Left renal pelvis (tissue), 4 donors: ENCODE results near the gene PDILT. TPM values are rescaled to one million over a fixed set of nuclear protein-coding genes. Genes with fewer than 3 reads are reported as not detected.

Source experiments
- DNase-seq, 4 donors: peaks; one replicate each; pipeline ENCODE4 v3.0.0-alpha.2; 2013; ENCODE audit warnings: low read depth in 4 of 4, low spot score in 3 of 4
- polyA plus RNA-seq, 4 donors: library from polyadenylated mRNA; unstranded; fragments of 120-200 nt; gene quantifications; one replicate each; pipeline ENCODE4 v1.2.1, GENCODE V29; 2013; ENCODE audit not compliant: insufficient read length in 4 of 4

PDILT gene
- polyA plus RNA-seq, 4 donors, result 0.10 TPM; not detected in 3

DNA sequence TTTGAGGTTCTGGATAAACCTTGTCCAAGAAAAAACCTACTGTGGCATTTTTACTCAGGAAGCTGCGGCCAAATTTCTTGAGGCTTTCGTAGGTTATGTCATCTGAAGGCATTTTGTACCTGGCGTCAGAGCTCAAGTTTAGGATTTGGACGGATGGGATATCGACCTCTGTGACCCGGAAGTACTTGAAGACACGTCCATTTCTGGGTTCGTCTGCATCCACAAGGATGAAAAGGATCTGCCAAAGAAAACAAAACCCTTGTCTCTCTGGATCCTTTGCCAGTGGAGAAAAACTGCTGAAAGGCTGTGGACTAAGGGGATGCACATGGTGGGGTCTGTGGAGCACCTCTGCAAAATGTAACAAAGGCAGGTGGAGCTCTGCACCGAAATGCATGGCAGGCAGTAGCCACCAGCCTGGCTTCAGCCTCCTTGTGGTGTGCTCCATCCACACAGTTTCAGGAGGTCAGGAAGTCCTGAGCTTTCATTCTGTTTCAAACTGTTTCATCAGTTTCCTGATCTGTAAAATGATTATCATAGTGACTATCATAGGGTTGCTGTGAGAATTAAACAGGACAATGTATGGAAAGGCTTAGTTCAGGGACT is 35.0 kb downstream of the PDILT start:
- no peak for DNase-seq

DNA sequence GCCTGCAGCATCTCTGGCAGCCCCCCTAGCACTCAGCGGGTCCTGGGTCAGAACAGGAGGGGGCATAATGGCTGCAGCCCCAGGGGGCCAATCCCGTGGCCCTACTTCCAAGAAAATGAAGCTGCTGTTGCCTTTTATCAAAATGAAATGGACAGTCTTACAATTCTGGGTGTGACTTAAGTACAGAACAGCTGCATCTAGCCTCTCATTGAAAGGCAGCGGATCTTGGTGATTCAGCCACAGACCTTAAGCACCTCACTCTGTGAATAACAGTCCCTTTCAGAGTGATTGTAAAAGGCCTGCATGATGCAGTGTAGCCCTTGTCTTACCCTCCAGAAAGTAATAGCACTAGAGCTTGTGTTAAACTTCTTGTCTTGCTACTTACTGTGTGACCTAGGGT is 40.5 kb downstream of the PDILT start:
- no peak for DNase-seq

DNA sequence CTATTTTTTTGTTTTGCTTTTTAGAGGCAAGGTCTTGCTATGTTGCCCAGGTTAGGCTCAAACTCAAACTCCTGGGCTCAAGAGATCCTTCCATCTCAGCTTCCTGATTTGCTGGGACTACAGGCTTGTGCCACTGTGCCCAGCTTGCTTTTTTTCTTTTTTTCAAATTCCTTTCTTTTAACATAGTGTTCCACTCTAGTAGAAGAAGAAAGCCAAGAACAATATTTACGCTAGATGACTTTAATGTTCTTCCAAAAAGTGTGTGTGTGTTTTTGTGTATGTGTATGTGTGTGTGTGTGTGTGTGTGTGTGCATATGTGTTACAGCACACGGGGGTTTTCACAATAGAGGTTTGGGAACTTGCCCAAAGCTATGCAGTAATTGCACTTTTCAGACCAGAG is 41.3 kb downstream of the PDILT start:
- DNase-seq, result no peak

DNA sequence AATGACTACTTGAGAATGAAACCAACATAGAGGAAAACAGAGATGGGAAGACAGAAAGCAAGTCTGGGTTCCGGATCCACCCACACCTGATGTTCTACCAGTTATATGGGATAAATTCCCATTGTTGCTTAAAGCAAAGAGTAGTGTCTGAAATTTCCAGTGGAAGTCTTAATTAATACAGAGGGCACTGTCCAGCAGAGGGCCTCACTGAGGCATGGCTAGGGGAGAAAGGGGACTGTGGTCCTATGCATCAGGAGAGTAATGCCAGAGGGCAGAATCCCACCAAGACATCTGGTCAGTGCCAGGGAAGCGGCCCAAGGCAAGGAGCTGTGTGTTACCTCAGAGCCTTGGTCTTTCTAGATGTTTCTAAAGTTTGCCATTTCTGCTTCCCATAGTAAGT is 44.5 kb downstream of the PDILT start:
- no peak for DNase-seq

DNA sequence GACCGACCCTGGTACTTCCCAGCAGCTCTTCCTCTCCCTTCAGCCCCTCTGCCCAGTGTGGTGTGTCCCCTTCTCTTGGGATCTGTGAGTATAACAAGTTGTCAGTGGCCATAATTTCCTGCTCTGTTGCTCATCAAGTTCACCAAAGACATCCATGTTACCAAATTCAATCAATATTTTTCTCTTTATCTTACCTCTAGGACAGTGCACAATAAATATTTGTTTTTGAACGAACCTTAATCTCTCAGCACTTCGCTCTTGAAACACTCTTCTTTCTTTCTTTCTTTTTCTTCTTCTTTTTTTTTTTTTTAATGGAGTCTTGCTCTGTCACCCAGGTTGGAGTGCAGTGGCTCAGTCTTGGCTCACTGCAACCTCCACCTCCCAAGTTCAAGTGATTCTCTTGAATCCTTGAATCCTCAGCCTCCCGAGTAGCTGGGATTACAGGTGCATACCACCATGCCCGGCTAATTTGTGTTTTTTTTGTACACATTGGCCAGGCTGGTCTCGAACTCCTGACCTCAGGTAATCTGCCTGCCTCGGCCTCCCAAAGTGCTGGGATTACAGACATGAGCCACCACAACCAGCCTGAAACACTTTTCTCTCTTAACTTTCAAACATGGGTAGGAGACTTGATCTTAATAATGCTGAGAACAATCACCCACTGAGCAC is 49.3 kb downstream of the PDILT start:
- DNase-seq, result no peak

- DNase-seq, result no peak
Observed at GRCh38 chr16:20353379-20353778, 51.2 kb downstream of the PDILT start.

DNA sequence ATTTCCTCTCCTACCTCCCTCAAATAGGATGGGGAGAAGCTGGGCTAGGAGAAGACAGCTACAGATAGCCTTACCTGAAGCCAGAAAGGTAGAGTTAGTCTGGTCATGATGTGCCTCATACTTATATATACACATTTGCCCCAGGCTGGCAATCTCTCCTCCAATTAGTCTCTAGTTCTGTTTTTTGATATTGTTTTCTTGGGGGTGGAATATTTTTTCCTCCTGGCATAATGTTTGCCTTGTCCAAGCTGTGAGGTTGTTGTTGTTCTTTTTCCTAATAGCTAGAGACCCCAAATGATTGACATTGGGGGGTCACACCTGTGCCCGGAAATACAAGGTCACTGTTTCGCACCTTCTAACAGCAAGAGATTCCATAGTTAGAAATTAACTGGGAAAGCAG is 51.9 kb downstream of the PDILT start, which contains the start of gene UMOD:
UMOD (minus strand) TSS at position 101 of the 400 bp plus-strand sequence. CDS start 1,978 bp downstream, outside the sequence.
- DNase-seq, result no peak

DNA sequence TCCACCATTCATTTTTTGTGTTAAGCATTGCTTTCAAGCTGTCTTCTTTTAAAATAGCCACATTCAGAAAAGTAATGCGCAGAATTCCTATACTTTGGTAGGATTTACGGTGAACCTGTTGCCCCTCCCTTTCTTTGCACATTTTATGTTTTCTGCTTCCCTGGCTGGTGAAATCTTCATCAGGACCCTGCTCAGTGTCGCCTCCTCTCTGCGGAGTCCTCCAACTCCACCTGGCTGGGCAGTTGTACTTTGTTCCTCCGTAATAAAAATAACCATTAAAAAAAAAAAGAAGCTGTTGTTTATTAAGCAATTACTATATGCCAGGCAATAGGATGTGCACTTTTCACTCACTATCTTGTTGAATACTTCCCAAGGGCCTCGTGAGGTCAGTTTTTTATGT is 54.9 kb downstream of the PDILT start:
- no peak for DNase-seq

GRCh38 chr16:20348365-20349185 is 56.0 kb downstream of the PDILT start:
- no peak for DNase-seq

GRCh38 chr16:20347666-20348364 is 56.7 kb downstream of the PDILT start:
- no peak for DNase-seq

DNA sequence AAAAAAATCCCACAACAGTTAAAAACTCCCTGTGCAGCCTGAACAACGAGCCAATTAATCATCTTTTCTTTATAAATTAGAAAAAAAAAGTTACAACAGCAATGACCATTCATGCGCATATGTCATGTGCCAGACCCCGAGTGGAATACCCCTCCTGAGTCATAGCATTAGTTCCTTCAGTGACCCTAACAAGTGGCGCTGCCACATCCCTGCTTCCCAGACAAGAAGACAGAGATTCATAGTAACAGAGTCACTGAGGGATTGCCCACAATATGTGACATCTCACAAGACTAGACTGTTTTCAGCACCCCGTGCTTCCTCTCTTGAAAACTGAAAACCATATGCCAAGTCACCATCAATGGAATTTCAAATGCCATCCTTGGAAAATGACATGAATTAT is 59.9 kb downstream of the PDILT start:
- DNase-seq, result no peak

DNA sequence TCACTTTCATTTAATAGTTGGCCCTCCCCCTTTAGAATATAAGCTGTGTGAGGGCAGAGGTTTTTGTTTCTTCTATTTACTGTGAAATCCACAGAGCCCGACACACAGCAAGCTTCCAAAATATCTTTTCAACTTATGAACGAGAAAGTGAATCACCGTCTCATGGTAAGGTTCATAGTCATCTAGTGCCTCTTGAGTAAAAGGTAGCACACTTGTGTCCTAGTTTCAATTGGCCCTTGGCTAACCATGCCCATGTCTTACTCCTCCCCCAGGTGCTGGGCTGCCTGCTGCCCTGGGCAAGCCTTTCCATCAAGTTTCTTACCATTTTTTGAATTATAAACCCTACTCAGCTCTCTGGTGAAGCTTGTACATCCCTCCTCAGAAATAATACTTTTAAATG is 64.8 kb downstream of the PDILT start:
- no peak for DNase-seq

GRCh38 chr16:20336955-20337354 is 67.6 kb downstream of the PDILT start:
- no peak for DNase-seq

DNA sequence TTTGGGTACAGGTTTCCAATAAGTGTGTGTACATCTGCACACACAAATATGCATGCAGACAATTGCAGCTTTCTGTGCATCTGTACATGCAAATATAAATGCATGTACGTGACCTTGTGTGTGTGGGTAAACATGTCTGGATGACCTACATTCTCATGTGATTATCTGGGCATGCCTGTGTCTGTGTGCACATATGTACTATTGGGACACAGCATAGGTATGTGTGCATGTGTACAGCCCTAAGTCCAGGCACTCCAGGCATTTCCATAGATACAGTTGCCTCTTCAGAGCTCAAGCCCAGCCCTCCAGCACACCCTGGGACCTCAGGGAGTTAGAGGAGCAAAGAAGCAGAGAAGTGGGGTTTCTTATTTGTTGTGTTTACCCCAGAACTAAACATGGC is 70.1 kb downstream of the PDILT start:
- no peak for DNase-seq

GRCh38 chr16:20333120-20333519 is 71.4 kb downstream of the PDILT start:
- DNase-seq, result no peak

DNA sequence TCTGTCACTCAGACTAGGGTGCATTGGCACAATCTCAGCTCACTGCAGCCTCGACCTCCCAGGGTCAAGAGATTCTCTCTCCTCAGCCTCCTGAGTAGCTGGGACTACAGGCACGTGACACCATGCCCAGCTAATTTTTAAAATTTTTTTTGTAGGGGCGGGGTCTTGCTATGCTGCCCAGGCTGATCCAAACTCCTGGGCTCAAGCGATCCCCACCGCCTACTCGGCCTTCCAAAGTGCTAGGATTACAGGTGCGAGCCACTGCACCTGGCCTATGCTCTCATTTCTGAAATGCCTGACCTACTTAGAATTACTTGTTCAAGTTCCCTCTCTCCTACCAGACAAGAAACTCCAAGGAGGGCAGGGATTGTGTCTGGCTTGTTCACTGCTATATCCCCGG is 72.1 kb downstream of the PDILT start:
- no peak for DNase-seq

DNA sequence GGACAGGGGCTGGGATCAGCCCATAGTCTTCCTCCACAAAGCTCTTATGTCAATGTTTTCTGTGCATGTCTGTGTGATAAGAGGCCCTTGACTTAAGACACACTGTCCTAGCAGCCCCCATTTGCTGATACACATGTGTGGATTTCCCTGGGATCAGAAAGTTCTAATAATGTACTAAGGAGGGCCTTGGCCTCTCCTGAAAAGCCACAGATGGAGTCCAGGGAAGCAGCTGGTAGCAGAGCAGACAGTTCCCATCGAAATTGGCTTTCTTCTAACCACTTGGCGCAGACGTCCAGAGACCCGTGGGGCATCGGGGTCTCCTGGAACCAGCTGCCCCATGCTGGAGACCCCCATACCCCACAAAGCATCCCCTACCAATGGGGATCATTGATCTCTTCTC is 72.9 kb downstream of the PDILT start:
- no peak for DNase-seq

DNA sequence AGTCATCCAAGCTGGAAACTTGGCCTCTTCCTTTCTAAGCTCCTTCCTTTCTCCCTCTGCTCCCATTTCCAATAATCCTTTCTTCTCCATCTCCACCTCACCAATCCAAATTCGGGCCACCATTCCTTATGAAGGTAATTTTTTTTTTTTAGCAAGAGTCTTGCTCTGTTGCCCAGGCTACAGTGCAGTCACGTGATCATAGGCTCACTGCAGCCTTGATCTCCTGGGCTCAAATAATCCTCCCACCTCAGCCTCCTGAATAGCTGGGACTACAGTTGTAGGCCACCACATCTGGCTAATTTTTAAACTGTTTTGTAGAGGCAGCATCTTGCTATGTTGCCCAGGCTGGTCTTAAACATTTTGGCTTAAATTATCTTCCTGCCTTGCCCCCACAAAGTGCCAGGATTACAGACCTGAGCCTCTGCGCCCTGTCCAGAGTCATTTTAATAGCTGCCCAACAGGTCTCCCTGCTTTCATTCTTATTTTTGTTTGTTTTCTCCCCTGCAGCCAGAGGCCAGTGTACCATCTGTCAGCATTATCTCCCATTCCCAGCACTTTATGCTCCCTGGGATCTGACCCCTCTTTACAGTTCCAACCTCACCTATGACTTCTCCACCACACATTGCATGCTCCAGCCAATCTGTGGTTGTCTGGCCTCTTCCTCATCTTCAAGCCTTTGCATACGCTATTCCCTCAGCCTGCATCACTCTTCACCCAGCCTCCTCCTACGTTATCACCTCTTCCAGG is 75.0 kb downstream of the PDILT start:
- no peak for DNase-seq

DNA sequence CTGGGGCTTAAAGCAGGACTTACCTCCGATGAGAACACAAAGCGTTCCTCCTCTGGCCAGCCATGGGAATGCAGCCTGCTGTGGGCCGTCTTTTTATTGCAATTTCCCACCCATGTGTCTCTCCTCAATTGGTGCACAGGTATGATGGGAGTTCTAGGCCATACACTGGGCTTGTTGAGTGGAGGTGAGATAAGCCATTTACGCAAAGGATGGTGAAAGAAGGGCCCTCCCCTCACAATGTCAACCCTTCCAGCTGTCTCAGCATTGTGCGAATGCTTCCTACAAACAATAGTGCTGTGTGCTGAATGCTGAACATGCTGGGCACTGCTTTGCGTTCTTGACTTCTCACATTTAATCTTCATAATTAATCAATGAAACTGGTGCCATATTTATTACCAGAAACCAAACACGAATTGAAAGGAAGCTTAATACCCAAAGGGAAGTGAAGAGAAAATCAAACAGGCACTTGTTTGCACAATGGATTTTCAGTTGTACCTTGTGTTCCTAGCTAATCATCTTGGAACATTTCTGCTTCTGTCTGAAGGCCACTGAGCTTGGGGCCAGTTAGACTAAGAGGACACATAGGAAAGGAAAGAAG is 77.0 kb downstream of the PDILT start, which contains the start of gene GP2:
GP2 (minus strand) TSS at position 70 of the 598 bp plus-strand sequence. CDS start 1,082 bp downstream, outside the sequence.
- DNase-seq, result no peak

DNA sequence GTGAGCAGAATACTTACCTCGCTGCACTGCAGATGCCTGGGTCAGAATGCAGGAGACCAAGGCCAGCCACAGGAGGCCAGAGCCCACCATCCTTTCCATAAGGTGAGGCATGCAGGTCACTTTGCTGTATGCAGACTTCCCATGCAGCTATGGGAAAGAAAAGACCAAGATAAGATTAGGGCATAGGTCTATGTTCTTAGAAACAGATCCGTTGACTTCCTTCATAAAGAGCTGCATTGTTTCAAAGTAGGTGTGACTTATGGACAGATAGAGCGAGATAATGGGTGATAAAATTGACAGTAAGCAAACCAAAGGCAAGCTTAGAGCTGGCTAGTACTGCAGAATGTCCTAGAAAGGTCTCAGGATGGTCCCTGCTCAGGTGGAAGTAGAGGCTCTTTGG is 78.2 kb downstream of the PDILT start:
- no peak for DNase-seq
